ENCODE results near the gene HTR4.

GRCh38 chr5:148433826-148434225 is 220.5 kb downstream of the HTR4 start:
- TF ChIP-seq CTCF (IDR thresholded peaks at IDR 0.05 in 2 of 3, conservative IDR thresholded peaks at IDR 0.05 in 1 of 3; ENCODE audit: borderline replicate concordance in 1 of 3, insufficient read depth in 1 of 3, low read depth in 2 of 3, low read length in 2 of 3): no peak
- no peak for TF ChIP-seq SP1 (IDR thresholded peaks at IDR 0.05; ENCODE audit: low read depth)
- TF ChIP-seq MAX (IDR thresholded peaks at IDR 0.05): no peak
- TF ChIP-seq EZH2 (IDR thresholded peaks at IDR 0.05): no peak
- TF ChIP-seq POLR2AphosphoS5 (IDR thresholded peaks at IDR 0.05; ENCODE audit: low read depth, low read length): no peak
- TF ChIP-seq ZFX (IDR thresholded peaks at IDR 0.05): no peak
- no peak for TF ChIP-seq RAD21 (IDR thresholded peaks at IDR 0.05; ENCODE audit: low read depth)
- TF ChIP-seq EZH2phosphoT487 (IDR thresholded peaks at IDR 0.05; ENCODE audit: borderline replicate concordance): no peak
- no peak for TF ChIP-seq TCF7L2 (IDR thresholded peaks at IDR 0.05; ENCODE audit: borderline replicate concordance, extremely low read depth, insufficient read depth, insufficient read length)
- no peak for TF ChIP-seq FOSL1 (IDR thresholded peaks at IDR 0.05; ENCODE audit: low read depth)
- TF ChIP-seq REST (IDR thresholded peaks at IDR 0.05; ENCODE audit: low read depth): no peak
- TF ChIP-seq YY1 (IDR thresholded peaks at IDR 0.05; ENCODE audit: extremely low read depth, insufficient replicate concordance, low read depth, low read length): no peak
- no peak for TF ChIP-seq POLR2A (IDR thresholded peaks at IDR 0.05; ENCODE audit: borderline replicate concordance, extremely low read depth, insufficient read depth, insufficient read length)
